Kidney (tissue), 14 donors: ENCODE results near the gene ATF7IP2. TPM values are rescaled to one million over a fixed set of nuclear protein-coding genes. Genes with fewer than 3 reads are reported as not detected.

ENCODE experiments used
- DNase-seq, 5 donors: peaks; one replicate each; pipeline ENCODE4 v3.0.0-alpha.2; 2013 to 2020
- FAIRE-seq: peaks from 2 replicates; lab custom pipeline; 2012; peaks lifted over from hg19 to GRCh38; lab: Jason Lieb, UNC
- H3K27ac ChIP-seq, 2 donors: one replicate each; pipeline ENCODE4 v1.7.0; 2013; ENCODE audit warnings: low read depth in 2 of 2, low read length in 2 of 2, inconsistent platforms in 1 of 2
- H3K27me3 ChIP-seq: one replicate; pipeline ENCODE4 v1.7.1; 2013; ENCODE audit warnings: low read length, inconsistent platforms; ENCODE audit not compliant: control insufficient read depth, insufficient read depth
- H3K36me3 ChIP-seq, 3 donors: one replicate each; pipeline versions ENCODE4 v1.7.0 to v1.7.1; 2013; ENCODE audit warnings: low read length in 3 of 3, control low read depth in 1 of 3, inconsistent platforms in 1 of 3; ENCODE audit not compliant: insufficient read depth in 3 of 3, control insufficient read depth in 2 of 3
- H3K4me1 ChIP-seq, 3 donors: one replicate each; pipeline versions ENCODE4 v1.7.0 to v1.7.1; 2013; ENCODE audit warnings: low read length in 3 of 3, inconsistent platforms in 1 of 3, low read depth in 1 of 3; ENCODE audit not compliant: control insufficient read depth in 2 of 3, insufficient read depth in 2 of 3
- H3K4me3 ChIP-seq, 3 donors: one replicate each; pipeline versions ENCODE4 v1.7.0 to v1.8.1; 2013; ENCODE audit warnings: low read length in 3 of 3, control low read depth in 1 of 3, inconsistent platforms in 1 of 3
- H3K9ac ChIP-seq, 3 donors: one replicate each; pipeline versions ENCODE4 v1.7.0 to v1.7.1; 2013; ENCODE audit warnings: low read length in 3 of 3, control low read depth in 1 of 3, inconsistent platforms in 1 of 3
- H3K9me3 ChIP-seq, 3 donors: one replicate each; pipeline versions ENCODE4 v1.7.0 to v1.7.1; 2013; ENCODE audit warnings: low read length in 3 of 3, control low read depth in 1 of 3, inconsistent platforms in 1 of 3; ENCODE audit not compliant: control insufficient read depth in 2 of 3, insufficient read depth in 1 of 3
- intact Hi-C: fragments of 100-400 bp; cut with DNase I; formaldehyde crosslinking; loops from one replicate; pipeline ENCODE4 v1.11.1; 2022
- polyA plus RNA-seq: library from polyadenylated mRNA; stranded (reverse); fragments of 350-450 nt; fragmentation: Illumina TruSeq; extraction: RNeasy Lipid Tissue Mini Kit (QIAGEN cat#74804); gene quantifications from one replicate; pipeline ENCODE4 v1.2.3, GENCODE V29; 2014; ENCODE audit warnings: low read depth, low replicate concordance; ENCODE audit not compliant: insufficient read depth
- total RNA-seq: library from RNA; stranded (reverse); fragmentation: NEBNext Ultra II Directional; extraction: Animal tissue kit (Norgen Biotek cat#: 25700); gene quantifications from one replicate; pipeline ENCODE4 v1.2.1, GENCODE V29; 2021
- TF ChIP-seq, protein P1 (sequence below): IDR thresholded peaks from 3 replicates; pipeline ENCODE4 v1.5.1; 2012; ENCODE audit warnings: mild to moderate bottlenecking, moderate library complexity, borderline replicate concordance; ENCODE audit not compliant: insufficient read depth; ENCODE audit errors: extremely low read depth
- donor health status: control.
- donor health status: control.
- donor health status: control.
- donor health status: control.
- donor health status: control.
- donor health status: DM: yes; HTN: yes; CAD: no.
- donor health status: Normal renal cell carcinoma (clear cell type).

Gene ATF7IP2
- total and polyA plus RNA-seq, 2 donors from 2014 or later = 17.1 to 20.2 TPM

DNA sequence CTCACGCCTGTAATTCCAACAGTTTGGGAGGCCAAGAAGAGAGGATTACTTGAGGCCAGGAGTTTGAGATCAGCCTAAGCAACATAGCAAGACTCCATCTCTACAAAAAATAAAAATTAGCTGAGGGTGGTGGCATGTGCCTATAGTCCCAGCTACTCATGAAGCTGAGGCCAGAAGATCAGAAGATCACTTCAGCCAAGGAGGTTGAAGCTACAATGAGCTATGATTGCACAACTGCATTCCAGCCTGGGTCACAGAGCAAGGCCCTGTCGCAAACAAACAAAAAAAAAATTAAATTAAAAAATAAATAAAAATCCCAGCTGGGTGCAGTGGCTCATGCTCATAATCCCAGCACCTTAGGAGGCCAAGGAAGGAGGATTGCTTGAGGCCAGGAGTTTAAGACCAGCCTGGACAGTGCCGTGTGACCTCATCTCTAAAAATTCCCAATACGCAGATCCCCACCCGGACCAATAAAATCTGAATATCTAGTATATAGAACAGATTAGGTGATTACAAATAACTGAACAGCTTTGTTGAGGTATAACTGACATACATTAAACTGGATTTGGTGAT lies 18.2 kb upstream of the ATF7IP2 start:
- DNase-seq (no peak), FAIRE-seq (no peak)
- intact Hi-C loops = no loop called here
- Histone ChIP-seq H3K36me3 (no peaks in the 10 kb centered on the region), H3K9ac (no peak overlapping the region), H3K9me3 (peaks cover 0 to 5% (median 0%) of the 10 kb centered on the region in 3 donors), H3K27ac (no peak overlapping the region), H3K4me1 (no peaks in the 10 kb centered on the region), H3K4me3 (no peak overlapping the region), H3K27me3 (no peaks in the 10 kb centered on the region)
- TF ChIP-seq, protein P1, sequence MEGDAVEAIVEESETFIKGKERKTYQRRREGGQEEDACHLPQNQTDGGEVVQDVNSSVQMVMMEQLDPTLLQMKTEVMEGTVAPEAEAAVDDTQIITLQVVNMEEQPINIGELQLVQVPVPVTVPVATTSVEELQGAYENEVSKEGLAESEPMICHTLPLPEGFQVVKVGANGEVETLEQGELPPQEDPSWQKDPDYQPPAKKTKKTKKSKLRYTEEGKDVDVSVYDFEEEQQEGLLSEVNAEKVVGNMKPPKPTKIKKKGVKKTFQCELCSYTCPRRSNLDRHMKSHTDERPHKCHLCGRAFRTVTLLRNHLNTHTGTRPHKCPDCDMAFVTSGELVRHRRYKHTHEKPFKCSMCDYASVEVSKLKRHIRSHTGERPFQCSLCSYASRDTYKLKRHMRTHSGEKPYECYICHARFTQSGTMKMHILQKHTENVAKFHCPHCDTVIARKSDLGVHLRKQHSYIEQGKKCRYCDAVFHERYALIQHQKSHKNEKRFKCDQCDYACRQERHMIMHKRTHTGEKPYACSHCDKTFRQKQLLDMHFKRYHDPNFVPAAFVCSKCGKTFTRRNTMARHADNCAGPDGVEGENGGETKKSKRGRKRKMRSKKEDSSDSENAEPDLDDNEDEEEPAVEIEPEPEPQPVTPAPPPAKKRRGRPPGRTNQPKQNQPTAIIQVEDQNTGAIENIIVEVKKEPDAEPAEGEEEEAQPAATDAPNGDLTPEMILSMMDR = no peak

GRCh38 chr16:10368969-10369551 lies 16.8 kb upstream of the ATF7IP2 start:
- Histone ChIP-seq H3K27me3 (no peaks in the 10 kb centered on the region), H3K9me3 (peaks cover 0 to 5% (median 0%) of the 10 kb centered on the region in 3 donors), H3K4me1 (no peaks in the 10 kb centered on the region), H3K27ac (no peak overlapping the region), H3K9ac (no peak overlapping the region), H3K4me3 (no peak overlapping the region), H3K36me3 (no peaks in the 10 kb centered on the region)
- intact Hi-C loops = no loop called here
- TF ChIP-seq, protein P1 = no peak
- FAIRE-seq = no peak
- peak in 3 of 5 donors; percentile 39 to 77 (median 59) for DNase-seq

GRCh38 chr16:10370096-10370726 lies 15.7 kb upstream of the ATF7IP2 start:
- no peak overlapping the region for H3K9ac ChIP-seq
- intact Hi-C loops = no loop called here
- TF ChIP-seq, protein P1 = no peak
- H3K4me3 ChIP-seq = no peak overlapping the region
- H3K27me3 ChIP-seq = no peaks in the 10 kb centered on the region
- H3K36me3 ChIP-seq = no peaks in the 10 kb centered on the region
- FAIRE-seq (no peak), DNase-seq (peak in 1 of 5 donors; percentile 6)
- H3K4me1 ChIP-seq = no peaks in the 10 kb centered on the region
- peaks cover 0 to 5% (median 0%) of the 10 kb centered on the region in 3 donors for H3K9me3 ChIP-seq
- no peak overlapping the region for H3K27ac ChIP-seq
